Ishikawa (cell line): ENCODE results near the gene PACSIN1.
A peak's percentile ranks its signal among the peaks of the same experiment; 100 is the strongest.

ENCODE experiments used
- CEBPB ChIP-seq: IDR thresholded peaks from 2 replicates; pipeline ENCODE4 v1.6.1; 2012
- CREB1 ChIP-seq: IDR thresholded peaks from 2 replicates; pipeline ENCODE4 v1.6.1; 2012; ENCODE audit warnings: low read depth
- EGR1 ChIP-seq: IDR thresholded peaks from 2 replicates; pipeline ENCODE4 v1.6.1; 2012
- EP300 ChIP-seq: IDR thresholded peaks from 2 replicates; pipeline ENCODE4 v1.6.1; 2012; ENCODE audit warnings: borderline replicate concordance
- FOXM1 ChIP-seq: IDR thresholded peaks from 2 replicates; pipeline ENCODE4 v1.6.1; 2012; ENCODE audit warnings: low read depth, borderline replicate concordance
- NFIC ChIP-seq: IDR thresholded peaks from 2 replicates; pipeline ENCODE4 v1.6.1; 2012
- RAD21 ChIP-seq: IDR thresholded peaks from 2 replicates; pipeline ENCODE4 v1.6.1; 2012; ENCODE audit warnings: low read depth
- REST ChIP-seq: IDR thresholded peaks from 2 replicates; pipeline ENCODE4 v1.6.1; 2012; ENCODE audit warnings: low read depth, mild to moderate bottlenecking
- TAF1 ChIP-seq: IDR thresholded peaks from 2 replicates; pipeline ENCODE4 v1.6.1; 2012; ENCODE audit warnings: low read depth, mild to moderate bottlenecking
- TCF12 ChIP-seq: IDR thresholded peaks from 2 replicates; pipeline ENCODE4 v1.6.1; 2012; ENCODE audit warnings: low read depth
- TEAD4 ChIP-seq: IDR thresholded peaks from 2 replicates; pipeline ENCODE4 v1.6.1; 2012
- YY1 ChIP-seq: IDR thresholded peaks from 2 replicates; pipeline ENCODE4 v1.6.1; 2012; ENCODE audit warnings: low read depth
- ZBTB7A ChIP-seq: IDR thresholded peaks from 2 replicates; pipeline ENCODE4 v1.6.1; 2012; ENCODE audit warnings: low read depth
- TF ChIP-seq, protein P1 (sequence below): IDR thresholded peaks from 2 replicates; pipeline ENCODE4 v1.6.1; 2012
- TF ChIP-seq, protein P2 (sequence below): IDR thresholded peaks from 2 replicates; pipeline ENCODE4 v1.6.1; 2012

PACSIN1 gene

GRCh38 chr6:34528996-34529664, 63.3 kb downstream of the PACSIN1 start:
- no peak for TF ChIP-seq CEBPB
- no peak for TF ChIP-seq EP300
- no peak for TF ChIP-seq EGR1
- no peak for TF ChIP-seq REST
- no peak for TF ChIP-seq TAF1
- no peak for TF ChIP-seq TCF12
- no peak for TF ChIP-seq CREB1
- TF ChIP-seq ZBTB7A, result no peak

DNA sequence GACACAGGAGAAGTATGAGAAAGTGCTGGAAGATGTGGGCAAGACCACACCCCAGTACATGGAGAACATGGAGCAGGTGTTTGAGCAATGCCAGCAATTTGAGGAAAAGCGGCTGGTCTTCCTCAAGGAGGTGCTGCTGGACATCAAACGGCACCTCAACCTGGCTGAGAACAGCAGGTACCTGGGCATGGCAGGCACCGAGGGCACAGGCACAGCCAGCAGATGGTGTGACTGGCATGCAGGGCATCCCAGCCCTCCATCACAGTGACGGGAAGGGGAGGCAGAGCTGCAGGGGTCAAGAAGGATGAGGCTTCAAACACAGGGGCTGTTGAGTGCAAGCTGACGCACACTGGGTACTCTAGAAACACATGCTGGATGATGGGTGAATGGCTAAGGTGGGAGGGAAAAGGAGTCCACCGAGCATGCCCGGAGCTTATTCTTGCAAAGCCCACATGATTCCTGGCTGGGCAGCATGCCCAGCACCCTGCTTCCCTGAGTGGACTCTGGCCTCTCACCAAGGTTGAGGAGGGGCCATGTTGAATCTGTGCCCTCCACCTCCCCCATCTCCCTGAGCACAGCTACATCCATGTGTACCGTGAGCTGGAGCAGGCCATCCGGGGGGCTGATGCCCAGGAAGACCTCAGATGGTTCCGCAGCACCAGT, 63.9 kb downstream of the PACSIN1 start:
- TF ChIP-seq, protein P1, sequence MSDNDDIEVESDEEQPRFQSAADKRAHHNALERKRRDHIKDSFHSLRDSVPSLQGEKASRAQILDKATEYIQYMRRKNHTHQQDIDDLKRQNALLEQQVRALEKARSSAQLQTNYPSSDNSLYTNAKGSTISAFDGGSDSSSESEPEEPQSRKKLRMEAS, result no peak
- TF ChIP-seq YY1 (no peak), REST (no peak), FOXM1 (no peak), RAD21 (peak; percentile 64)

GRCh38 chr6:34530753-34531365, 65.0 kb downstream of the PACSIN1 start:
- TF ChIP-seq CEBPB (no peak), CREB1 (no peak), NFIC (no peak), YY1 (no peak), EGR1 (no peak), RAD21 (no peak), ZBTB7A (no peak), EP300 (no peak), TAF1 (no peak), REST (no peak), TCF12 (no peak), FOXM1 (no peak), TEAD4 (no peak)
- TF ChIP-seq, protein P1, result no peak
- TF ChIP-seq, protein P2, sequence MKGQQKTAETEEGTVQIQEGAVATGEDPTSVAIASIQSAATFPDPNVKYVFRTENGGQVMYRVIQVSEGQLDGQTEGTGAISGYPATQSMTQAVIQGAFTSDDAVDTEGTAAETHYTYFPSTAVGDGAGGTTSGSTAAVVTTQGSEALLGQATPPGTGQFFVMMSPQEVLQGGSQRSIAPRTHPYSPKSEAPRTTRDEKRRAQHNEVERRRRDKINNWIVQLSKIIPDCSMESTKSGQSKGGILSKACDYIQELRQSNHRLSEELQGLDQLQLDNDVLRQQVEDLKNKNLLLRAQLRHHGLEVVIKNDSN, result no peak

DNA sequence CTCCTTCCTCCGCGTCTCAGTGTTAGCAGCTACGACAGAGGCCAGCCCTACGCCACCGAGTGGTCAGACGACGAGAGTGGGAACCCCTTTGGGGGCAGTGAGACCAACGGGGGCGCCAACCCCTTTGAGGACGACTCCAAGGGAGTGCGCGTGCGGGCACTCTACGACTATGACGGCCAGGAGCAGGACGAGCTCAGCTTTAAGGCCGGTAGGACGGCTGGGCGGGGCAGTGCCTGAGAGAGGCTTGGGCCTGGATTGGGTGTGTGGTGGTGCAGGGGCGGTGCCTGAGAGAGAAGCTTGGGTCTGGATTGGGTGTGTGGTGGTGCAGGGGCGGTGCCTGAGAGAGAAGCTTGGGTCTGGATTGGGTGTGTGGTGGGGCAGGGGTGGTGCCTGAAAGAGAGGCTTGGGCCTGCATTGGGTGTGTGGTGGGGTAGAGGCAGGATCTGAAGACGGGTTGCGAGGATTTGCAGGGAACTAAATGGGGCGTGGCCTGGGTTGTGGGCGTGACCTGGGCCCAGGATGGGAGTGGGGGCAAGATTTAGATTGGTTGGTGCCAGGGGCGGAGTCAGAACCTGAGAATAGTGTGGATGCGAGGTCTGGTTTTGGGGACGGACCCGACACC, 65.8 kb downstream of the PACSIN1 start:
- TF ChIP-seq TAF1 (no peak), FOXM1 (no peak), EGR1 (no peak), EP300 (no peak), YY1 (no peak), TEAD4 (no peak), CEBPB (no peak), REST (no peak), NFIC (no peak), ZBTB7A (no peak), RAD21 (no peak)
- TF ChIP-seq, protein P1, result no peak
